IPS-11a (cell line): ENCODE data around the gene PEA15.

ENCODE experiments used
- H3K4me3 ChIP-seq: one replicate; pipeline ENCODE4 v1.5.1; 2013; ENCODE audit warnings: low read depth, low read length, control low read depth

The PEA15 gene

DNA sequence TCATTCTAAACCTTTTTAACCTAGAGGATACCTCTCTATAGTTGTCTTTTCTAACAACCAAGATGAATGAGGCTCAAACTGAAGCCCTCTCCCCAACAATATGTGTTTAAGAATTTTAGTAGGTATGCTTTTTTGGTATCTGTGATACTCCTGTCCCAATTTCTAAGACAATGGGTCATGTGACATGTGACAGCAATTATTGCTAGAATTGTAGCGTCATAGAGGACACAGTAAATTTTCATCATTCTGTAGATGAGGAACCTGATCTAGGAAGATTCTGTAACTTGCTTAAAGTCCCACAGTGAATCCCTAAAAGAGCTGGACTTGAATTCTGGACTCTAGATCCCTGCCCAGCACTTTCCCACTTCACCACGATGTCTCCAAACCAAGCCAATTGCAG lies 26.5 kb upstream of the PEA15 start:
- no peak overlapping the region for H3K4me3 ChIP-seq

DNA sequence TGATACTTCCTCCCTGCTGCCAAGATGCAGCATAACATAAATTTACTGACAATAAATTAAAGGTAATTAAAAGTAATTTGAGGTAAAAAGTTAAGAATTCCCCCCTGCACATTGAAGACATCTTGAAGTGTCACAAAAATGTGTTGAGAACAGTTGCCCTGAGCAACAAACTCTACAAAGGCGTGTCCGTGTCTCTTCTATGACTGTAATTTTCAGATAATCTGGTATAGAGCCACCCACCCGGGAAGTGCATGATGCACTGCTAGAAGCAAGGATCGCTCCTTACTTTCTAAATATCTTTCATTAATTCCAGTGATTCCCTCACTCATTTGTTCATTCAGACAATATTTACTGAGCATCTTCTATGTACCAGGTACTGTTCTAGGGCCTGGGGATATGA lies 25.8 kb upstream of the PEA15 start:
- no peak overlapping the region for H3K4me3 ChIP-seq

DNA sequence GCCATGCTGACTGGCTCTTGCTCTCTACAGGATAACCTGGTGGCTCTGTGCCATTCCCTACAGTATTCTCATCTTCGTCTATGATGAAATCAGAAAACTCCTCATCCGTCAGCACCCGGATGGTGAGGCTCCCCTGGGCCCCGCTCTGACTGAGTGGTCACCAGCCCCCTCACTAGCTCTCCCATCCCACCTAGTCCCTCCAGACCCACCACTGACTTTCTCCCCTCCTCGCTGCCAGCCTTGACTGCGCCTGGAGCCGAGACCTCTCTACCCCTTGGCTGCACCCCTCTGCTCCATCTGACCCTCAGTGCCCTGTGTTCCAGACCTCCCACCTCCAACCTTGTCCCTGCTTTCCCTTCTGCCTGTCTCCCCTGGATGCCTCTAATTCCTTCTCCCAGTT lies 18.9 kb upstream of the PEA15 start:
- no peak overlapping the region for H3K4me3 ChIP-seq

DNA sequence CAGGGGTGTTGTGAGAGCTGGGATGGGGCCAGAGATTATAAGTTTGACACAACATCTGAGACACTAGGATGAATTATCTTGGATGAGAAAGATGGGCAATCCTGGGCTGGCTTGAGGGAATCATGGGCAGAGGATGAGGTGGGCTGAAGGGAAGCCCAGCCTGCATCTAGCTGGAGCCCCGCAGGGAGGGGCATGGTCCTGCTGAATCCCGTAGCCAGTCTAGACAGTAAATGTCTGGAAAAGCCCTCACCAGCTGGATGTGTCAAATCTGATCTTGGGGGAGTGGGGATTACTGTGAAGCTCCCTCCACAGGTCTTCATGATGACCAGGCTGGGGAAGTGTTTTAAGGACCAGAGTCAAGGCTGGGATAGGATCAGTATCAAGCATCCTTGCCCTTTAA lies 18.5 kb upstream of the PEA15 start:
- H3K4me3 ChIP-seq: no peak overlapping the region

DNA sequence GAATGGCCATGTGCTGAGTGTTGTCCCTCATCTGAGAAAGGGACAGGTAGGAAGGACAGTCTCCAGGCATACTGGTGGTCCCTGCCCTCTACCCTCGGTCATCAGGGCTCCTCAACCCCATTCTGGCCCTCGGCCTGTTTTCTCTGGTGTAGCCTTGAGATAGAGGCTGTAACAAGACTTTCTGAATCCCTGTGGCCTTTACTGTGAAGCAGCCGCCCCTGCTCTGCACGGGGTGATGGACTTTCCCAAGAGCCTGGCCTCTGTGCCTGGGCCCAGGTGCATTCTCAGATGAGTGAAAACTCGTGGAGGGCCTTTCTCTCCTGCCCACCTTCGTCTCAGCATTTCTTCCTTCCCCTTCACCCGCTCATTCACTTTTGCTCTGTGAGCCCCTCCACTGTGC lies 17.8 kb upstream of the PEA15 start:
- H3K4me3 ChIP-seq: no peak overlapping the region

DNA sequence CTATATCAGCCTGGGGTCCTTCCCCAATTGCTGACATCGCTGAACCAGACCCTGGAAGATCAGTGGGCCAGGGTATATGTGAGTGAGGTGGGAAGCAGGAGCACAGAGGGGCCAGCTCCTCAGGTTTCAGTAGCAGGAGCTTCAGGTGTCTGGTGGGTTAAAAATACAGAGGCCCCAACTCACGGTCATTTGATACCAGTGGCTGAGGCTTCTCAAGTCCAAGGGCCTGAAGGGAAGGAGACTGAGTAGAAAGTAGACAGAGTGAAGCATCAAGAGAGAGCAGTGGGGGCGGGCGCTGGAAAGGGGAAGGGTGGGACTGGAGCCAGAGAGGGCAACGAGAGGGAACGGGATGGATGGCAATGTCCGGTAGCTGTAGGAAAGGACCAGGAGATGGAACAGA lies 16.8 kb upstream of the PEA15 start:
- no peak overlapping the region for H3K4me3 ChIP-seq

DNA sequence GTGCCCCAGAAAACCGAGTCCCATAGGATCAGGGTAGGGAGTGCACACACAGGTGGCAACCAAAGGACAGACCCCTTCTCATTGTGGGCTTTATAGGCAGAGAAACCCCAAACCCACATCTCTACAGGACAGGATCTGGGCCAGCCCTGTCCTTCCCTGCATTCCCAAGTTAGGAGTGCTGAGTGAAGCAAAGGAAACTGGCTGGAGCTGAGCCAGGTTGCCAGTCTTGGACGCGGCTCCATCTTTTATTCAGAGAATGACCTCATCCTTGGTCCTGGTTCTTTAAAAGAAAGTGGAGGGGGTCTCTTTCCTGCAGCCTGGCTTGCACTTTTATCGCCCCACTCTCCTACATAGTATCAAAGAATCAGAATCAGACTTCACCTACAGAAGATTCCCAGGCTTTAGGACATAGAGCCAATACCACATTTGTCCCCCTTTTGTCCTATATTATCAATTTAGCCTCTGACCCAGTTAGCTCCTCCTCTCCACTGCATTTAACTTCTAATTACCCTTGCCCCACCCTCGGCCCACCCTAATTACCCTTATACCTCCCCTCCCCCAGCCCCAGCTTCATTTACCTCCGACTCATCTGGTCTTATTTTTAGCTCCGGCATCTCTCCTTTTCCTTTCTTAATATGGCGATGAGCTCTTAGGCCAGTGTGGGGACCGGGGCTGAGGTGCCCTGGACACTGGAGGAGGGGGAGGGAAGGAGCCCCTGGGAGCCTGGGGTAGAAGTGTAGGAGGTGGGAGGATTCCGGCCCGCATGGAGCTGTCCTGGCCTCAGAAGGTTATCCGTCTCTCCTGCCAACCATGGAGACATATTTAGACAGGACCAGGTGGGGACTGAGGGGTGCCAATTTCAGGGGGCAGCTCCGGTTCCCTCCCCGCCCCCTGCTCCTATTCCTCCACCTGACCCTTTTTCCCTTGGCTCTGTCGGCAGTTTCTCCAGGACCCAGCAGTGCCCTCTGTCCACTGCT lies 15.2 kb upstream of the PEA15 start, which contains the start of gene CASQ1:
Gene CASQ1, plus strand, starts transcription at position 927 of the 977 bp plus-strand sequence. CDS start 177 bp downstream, outside the sequence.
- H3K4me3 ChIP-seq: no peak within 1 kb of the TSS

DNA sequence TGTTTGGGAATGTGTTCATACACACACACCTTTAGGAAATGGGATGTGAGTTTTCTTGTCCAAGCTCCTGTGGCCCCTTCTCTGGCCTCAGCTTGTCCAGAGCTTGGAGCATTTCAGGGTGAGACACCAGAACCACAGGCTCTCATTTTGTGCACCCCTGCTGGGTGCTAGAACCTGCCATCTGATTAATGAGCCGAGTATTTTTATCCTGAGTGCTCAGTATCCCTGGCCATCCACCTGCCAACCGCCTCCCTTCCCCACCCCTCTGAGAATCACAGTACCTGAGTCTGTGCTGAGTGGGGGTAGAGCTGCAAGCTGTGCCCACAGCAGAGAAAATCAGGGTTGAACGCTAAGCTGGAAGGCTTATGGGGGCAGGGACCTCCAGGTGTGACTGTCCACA lies 13.4 kb upstream of the PEA15 start:
- H3K4me3 ChIP-seq: no peak overlapping the region

DNA sequence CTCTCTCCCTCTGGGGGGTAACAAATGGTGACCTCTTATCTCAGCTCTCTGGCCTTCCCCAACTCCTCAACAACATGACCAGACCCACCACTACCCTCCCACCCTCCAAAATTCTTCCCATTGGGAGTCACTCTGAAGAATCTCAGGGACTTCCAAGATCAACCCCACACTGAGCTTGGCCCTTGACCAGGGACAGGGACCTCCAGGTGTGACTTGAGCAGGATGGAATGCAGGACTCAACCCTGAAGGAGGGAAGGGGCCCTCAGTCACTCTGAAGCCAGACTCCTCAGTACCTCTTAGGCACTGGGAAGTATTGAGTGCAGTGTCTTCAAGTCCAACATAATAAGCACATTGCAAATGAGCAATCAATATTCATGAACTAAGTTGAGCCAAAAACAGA lies 12.9 kb upstream of the PEA15 start:
- no peak overlapping the region for H3K4me3 ChIP-seq

DNA sequence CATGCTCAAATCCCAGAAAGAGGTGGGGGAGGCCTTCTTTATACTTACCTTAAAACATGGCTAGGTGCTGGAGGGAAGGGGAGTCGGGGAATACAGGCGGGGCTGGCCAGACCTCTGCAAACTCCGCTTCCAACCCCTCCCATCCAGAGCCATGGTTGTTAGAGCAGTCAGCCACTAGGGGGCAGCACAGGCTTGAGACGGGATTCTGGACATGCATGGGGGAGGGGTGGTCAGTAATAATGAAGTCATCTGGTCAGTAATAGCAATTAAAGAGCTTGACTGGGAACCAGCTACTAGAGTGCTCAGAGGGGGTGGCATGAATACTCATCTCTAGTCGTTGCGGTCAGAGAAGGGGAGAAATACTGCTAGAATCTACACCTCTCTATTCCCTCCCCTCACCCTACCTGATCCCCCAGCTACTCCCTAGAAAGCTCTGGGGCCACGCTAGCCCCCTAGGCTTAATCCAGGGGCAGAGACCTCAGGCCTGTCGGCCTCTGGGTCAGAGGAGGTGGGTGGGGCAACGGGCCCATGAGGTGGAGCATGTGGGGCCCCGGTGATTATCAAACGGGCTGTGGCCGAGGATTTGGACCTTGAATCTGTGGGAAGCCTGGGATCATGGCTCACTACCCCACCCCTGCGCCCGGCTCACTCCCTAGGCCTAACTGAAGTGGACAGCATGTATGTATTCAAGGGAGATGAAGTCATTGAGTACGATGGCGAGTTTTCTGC lies 11.9 kb upstream of the PEA15 start:
- no peak overlapping the region for H3K4me3 ChIP-seq

DNA sequence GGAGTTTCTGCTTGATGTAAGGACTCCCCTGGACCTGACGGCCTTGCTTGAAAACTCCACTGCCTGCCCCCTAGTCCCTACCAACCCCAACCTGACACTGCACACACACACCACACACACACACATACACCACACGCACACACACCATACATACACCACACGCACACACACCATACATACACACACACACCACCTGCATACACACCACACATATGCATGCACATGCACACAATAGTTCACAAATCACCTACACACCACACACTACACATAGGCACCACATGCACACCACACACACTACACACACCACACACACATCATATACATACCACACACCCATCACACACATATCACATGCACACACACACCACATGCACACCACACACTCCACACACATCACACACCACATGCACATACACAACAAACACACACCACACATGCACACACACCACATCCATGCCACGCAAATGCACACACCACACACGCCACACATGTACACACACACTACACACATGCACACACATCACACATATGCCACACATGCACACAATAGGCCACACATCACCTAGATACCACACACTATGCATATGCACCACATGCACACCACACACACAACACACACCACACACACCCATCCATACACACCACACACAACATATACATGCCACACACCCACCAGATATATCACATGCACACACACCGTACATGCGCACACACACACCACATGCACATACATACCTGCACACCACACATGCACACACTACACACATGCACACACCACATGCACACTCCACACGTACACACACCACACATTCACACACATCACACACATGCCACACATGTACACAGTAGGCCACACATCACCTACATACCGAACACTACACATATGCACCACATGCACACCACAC lies 11.1 kb upstream of the PEA15 start:
- H3K4me3 ChIP-seq: no peak overlapping the region

DNA sequence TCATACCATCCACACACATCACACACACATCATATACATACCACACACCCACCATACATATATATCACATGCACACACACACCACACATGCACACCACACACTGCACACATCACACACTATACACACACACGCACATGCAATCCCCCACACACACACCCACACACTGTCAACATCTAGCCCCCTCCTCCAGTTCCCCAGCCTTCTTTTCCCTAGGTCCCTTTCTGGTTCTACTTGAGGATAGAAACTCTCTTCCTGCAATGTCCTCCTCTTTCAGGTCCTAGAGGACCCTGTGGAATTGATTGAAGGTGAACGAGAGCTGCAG lies 10.5 kb upstream of the PEA15 start:
- no peak overlapping the region for H3K4me3 ChIP-seq

DNA sequence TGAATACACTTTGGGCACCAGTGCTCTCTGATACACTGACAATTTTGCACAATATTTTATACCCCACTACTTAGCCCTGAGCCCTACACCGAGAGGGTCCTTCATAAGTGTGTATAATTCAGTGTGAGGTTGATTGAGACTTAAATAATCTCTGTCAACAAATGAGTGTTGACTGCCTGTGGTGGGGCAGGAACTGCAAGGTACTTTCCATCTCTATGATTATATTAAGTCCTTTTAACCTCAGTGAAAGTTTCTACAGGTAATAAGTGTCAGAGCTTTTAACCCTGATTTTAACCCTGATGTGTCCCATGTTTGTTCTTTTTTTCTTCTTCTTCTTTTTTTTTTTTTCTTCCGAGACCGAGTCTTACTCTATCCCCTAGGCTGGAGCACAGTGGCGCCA lies 9.0 kb upstream of the PEA15 start:
- no peak overlapping the region for H3K4me3 ChIP-seq

DNA sequence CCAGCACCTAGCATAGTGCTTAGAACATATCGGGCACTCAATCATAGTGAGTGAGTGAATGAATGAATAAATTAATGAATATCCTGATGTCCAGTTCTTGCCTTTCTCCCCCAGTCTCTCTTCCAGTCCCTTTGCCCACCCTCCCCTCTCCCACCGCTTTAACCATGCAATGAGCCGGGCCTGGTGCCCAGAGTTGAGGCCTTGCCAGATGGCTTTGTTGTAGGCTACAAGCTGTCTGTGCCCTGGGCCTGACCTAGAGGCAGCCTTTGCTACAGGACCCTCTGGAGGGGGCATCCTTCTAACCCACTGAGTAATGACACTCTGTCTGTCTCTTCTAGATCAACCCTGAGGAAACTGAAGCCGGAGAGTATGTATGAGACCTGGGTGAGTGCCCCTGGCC lies 8.0 kb upstream of the PEA15 start:
- no peak overlapping the region for H3K4me3 ChIP-seq

DNA sequence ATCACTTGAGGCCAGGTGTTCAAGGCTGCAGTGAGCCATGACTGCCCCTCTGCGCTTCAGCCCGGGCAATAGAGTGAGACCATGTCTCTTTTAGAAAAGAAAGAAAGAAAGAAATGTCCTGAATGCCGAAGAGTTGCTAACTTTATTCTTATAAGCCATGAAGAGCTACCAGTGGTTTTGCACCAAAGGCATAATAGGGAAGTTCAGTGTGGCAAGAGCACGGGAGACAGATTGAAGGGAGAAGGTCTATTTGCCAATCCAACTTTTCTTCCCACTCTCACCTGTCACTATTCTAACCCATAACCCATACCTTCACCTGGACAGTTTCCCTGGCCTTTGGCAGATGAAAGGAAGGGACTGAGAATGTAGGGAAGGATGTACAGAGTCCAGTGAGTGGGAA lies 4.4 kb upstream of the PEA15 start:
- H3K4me3 ChIP-seq: no peak overlapping the region

DNA sequence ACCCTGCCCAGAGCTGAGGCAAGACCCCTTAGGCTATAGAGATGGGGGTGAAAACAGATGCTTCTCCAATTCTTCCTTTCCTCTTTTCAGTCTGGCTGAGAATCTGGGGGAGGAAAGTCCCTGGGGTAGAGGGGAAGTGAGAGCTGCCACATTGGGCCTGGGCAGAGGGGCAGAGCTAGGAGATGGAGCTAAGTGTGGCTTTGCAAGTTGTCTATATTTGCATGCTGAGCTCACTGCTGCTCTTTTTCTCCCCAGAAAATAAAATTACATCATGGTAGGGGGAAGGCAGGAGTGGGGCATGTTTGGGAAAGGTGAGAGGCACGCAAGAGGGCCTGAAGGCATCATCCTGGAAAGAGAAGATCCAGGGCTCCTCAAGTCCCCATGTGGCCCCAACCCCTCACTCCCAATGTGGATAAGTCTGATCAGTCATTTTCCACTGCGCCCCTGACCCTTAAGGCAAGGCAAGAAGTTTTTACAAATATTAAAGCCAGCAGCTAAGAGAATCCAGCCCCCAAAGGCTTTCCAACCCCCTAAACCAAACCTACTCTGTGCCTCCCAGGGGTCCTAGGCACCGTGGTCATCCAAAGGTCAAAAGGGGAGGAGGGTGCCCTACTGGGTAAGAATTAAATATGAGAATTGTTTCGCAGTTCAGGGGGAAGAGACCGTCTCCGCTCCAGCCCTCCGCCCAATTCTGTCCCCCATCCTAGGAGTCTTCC lies 500 bp upstream of the PEA15 start:
- H3K4me3 ChIP-seq: no peak overlapping the region

DNA sequence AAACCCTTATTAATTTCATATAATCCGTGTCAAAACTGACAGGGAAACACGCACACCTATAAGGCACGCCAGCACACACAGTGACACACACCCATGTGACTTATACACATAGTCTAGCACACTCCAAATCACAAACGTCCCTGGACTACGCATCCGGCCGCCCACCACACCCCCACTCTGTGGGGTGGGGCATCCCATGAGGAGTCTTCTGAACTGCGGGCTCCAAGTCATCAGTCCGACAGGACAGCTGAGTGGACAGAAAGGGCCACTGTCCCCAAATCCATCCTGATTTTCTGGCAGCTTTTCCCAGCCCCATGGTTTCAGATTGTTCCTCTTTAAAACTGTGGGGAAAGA lies 829 bp downstream of the PEA15 start:
- peak overlapping the region; percentile 74 for H3K4me3 ChIP-seq

DNA sequence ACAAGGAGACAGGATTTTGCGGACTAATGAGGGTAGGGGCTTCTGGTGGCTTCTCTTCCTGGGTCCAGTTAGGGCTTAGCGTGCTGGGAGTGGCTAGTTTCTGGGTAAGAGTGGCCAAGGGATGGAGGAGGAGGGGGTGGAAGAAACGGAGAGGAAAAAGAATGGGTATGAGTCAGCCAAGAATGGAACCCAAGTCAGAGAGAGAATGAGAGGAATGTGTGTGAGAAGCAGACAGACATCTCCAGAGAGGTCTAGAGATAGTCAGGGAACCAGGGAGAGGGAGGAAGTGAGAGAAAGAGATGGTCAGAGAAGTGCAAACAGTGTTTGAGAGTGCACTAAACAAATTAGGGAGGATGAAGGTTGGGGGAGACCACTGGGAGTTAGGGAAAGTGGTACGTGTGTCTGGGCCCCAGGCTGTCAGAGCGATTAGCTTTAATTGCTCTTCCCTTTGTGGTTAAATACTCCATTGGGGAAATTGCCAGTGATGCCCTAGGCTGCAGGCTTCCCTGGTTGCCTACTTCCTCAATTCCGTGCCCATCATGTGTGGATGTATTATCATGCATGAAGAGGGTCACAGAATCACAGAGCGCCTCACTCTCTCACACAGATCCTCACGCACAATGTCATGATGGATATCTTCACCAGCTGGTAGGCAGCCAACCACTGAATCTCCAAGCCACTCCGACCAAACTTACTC lies 1.4 kb downstream of the PEA15 start:
- peak overlapping the region; percentile 74 for H3K4me3 ChIP-seq

DNA sequence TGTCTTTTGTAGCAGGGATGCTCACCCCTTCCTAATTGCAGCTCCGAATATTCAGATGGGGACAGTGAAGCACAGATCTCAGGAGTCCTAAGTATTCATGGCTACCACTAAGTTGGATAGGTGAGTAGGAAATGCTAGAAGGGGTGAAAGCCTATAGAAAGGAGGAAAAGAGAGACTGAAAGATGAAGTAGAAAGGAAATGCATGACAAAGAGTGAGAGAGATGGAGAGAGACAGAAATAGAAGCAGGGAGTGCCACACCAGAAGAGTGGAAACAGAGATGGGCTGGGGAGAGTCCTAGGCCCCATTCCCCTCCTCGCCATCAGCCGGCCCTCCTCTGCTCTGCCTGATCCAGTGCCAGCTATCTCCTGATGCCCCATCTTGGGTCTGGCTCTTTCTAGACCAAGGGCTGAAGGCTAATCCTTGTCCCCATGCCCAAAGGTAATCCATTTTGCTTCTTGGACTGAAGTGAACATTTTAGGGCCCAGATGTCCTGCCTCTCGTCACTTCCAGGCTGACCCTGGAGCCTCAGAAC lies 2.0 kb downstream of the PEA15 start:
- no peak overlapping the region for H3K4me3 ChIP-seq
